ENCODE results near the gene KCNK16.

GRCh38 chr6:39302011-39302410 is 20.5 kb downstream of the KCNK16 start:
- TF ChIP-seq CTCF (IDR thresholded peaks at IDR 0.05), result no peak
- no peak for TF ChIP-seq POLR2A (IDR thresholded peaks at IDR 0.05)

Data from testis (tissue), 2 donors.